Activated B cell treated with CpG ODN at 0.5 μM for 24 hours (primary cell): ENCODE results near the gene DEK. TPM values are rescaled to one million over a fixed set of nuclear protein-coding genes. Genes with fewer than 3 reads are reported as not detected.

ENCODE experiments used
- ATAC-seq: fragments of 200-7000 bp; cut with Tn5 transposase; one replicate; pipeline ENCODE4 v1.10.0; 2021; ENCODE audit warnings: low read depth, mild to moderate bottlenecking, moderate library complexity
- CTCF ChIA-PET: fragments of 350-600 bp; sonication (Branson Sonifier 250); formaldehyde crosslinking; loops from one replicate; lab custom pipeline; 2021; ENCODE audit warnings: antibody characterized with exemption; lab: Charles Lee
- POLR2A ChIA-PET: fragments of 350-600 bp; sonication (Branson Sonifier 250); formaldehyde crosslinking; loops from one replicate; lab custom pipeline; 2021; ENCODE audit warnings: antibody characterized with exemption; lab: Charles Lee
- DNase-seq: peaks from one replicate; pipeline ENCODE4 v3.0.0; 2022
- H3K27ac Mint-ChIP-seq: one replicate; pipeline ENCODE4 v1.8.0; 2020; ENCODE audit warnings: mixed read lengths
- H3K27me3 Mint-ChIP-seq: one replicate; pipeline ENCODE4 v1.8.0; 2021; ENCODE audit warnings: mixed read lengths
- H3K36me3 Mint-ChIP-seq: one replicate; pipeline ENCODE4 v1.8.0; 2021; ENCODE audit warnings: low read depth, mixed read lengths
- H3K4me1 Mint-ChIP-seq: one replicate; pipeline ENCODE4 v1.8.0; 2021; ENCODE audit warnings: mixed read lengths
- H3K4me3 Mint-ChIP-seq: one replicate; pipeline ENCODE4 v1.8.0; 2020; ENCODE audit warnings: mild to moderate bottlenecking, mixed read lengths
- H3K9me3 Mint-ChIP-seq: one replicate; pipeline ENCODE4 v1.8.0; 2020; ENCODE audit warnings: mixed read lengths
- CTCF ChIP-seq: fragments of 200-600 bp; IDR thresholded peaks from one replicate; pipeline ENCODE4 v1.8.0; 2022; ENCODE audit warnings: antibody characterized with exemption, mild to moderate bottlenecking
- intact Hi-C: fragments of 100-400 bp; cut with micrococcal nuclease; formaldehyde crosslinking; loops from one replicate; pipeline ENCODE4 v1.15.1; 2024
- total RNA-seq: library from RNA; stranded (reverse); gene quantifications from 2 replicates; pipeline ENCODE4 v1.2.3, GENCODE V29; 2022

The DEK gene
- total RNA-seq, 1 donor from 2014 or later, result 80.8 TPM

GRCh38 chr6:18265787-18266522, 1.6 kb upstream of the DEK start:
- peak overlapping the region; percentile 94 for H3K27ac Mint-ChIP-seq
- ATAC-seq (no peak), DNase-seq (no peak)
- H3K4me1 Mint-ChIP-seq, result peaks cover 32% of the 10 kb centered on the region
- intact Hi-C loops, result loop anchor here (10.0 kb wide), 1 partner anchor 51 kb away; no protein-coding TSS in a partner anchor
- no peak for TF ChIP-seq CTCF
- H3K36me3 Mint-ChIP-seq, result peaks cover 15% of the 10 kb centered on the region
- H3K27me3 Mint-ChIP-seq, result no peaks in the 10 kb centered on the region
- H3K9me3 Mint-ChIP-seq, result no peaks in the 10 kb centered on the region
- CTCF ChIA-PET, result interaction anchor here (1.1 kb wide), 1 partner anchor 238 kb away, joined by 3 read pairs; no protein-coding TSS in a partner anchor
- peak overlapping the region; percentile 89 for H3K4me3 Mint-ChIP-seq
- POLR2A ChIA-PET, result no interaction called here

GRCh38 chr6:18264923-18265377, 620 bp upstream of the DEK start:
- H3K4me3 Mint-ChIP-seq, result peak overlapping the region; percentile 89
- ATAC-seq (no peak), DNase-seq (no peak)
- no peaks in the 10 kb centered on the region for H3K27me3 Mint-ChIP-seq
- H3K4me1 Mint-ChIP-seq, result peaks cover 42% of the 10 kb centered on the region
- no peaks in the 10 kb centered on the region for H3K9me3 Mint-ChIP-seq
- intact Hi-C loops, result loop anchor here (1.0 to 10.0 kb wide), 7 partner anchors 50 to 1947 kb away; partner anchors contain the start of genes FAM8A1, MBOAT1, NUP153 and RNF144B
- H3K36me3 Mint-ChIP-seq, result peaks cover 17% of the 10 kb centered on the region
- ChIA-PET POLR2A (interaction anchor here (0.5 to 1.0 kb wide), 3 partner anchors 109 to 548 kb away, joined by 3 to 5 read pairs (median 4); no protein-coding TSS in a partner anchor), CTCF (interaction anchor here (1.1 kb wide), 1 partner anchor 239 kb away, joined by 3 read pairs; no protein-coding TSS in a partner anchor)
- peak overlapping the region; percentile 94 for H3K27ac Mint-ChIP-seq
- no peak for TF ChIP-seq CTCF

- peak overlapping the region; percentile 88 for H3K4me3 Mint-ChIP-seq
- DNase-seq, result peak; percentile 48
- ChIA-PET CTCF (no interaction called here), POLR2A (interaction anchor here (0.7 to 1.0 kb wide), 2 partner anchors 56 to 108 kb away, joined by 4 to 5 read pairs; no protein-coding TSS in a partner anchor)
- H3K27me3 Mint-ChIP-seq, result no peaks in the 10 kb centered on the region
- intact Hi-C loops, result loop anchor here (1.0 to 10.0 kb wide), 11 partner anchors 15 to 1949 kb away; partner anchors contain the start of genes FAM8A1, KDM1B, MBOAT1 and NUP153
- no peaks in the 10 kb centered on the region for H3K9me3 Mint-ChIP-seq
- peak; percentile 5 for ATAC-seq
- H3K4me1 Mint-ChIP-seq, result peaks cover 52% of the 10 kb centered on the region
- peaks cover 23% of the 10 kb centered on the region for H3K36me3 Mint-ChIP-seq
- TF ChIP-seq CTCF, result no peak
- H3K27ac Mint-ChIP-seq, result peak overlapping the region; percentile 90
Observed at GRCh38 chr6:18263418-18264218, 712 bp downstream of the DEK start.

- TF ChIP-seq CTCF, result no peak
- Mint-ChIP-seq H3K27me3 (no peaks in the 10 kb centered on the region), H3K9me3 (no peaks in the 10 kb centered on the region), H3K36me3 (peaks cover 27% of the 10 kb centered on the region), H3K4me3 (peak overlapping the region; percentile 88), H3K4me1 (peaks cover 53% of the 10 kb centered on the region), H3K27ac (peak overlapping the region; percentile 90)
- DNase-seq (no peak), ATAC-seq (peak; percentile 21)
- intact Hi-C loops, result loop anchor here (1.0 to 10.0 kb wide), 8 partner anchors 14 to 1949 kb away; partner anchors contain the start of genes FAM8A1, KDM1B, MBOAT1 and RNF144B
- ChIA-PET POLR2A (interaction anchor here (0.7 kb wide), 1 partner anchor 56 kb away, joined by 5 read pairs; no protein-coding TSS in a partner anchor), CTCF (no interaction called here)
Observed at GRCh38 chr6:18262702-18263417, 1.5 kb downstream of the DEK start.
